HepG2 (cell line): Measurements from ENCODE around the gene SMIM1. TPM values are rescaled to one million over a fixed set of nuclear protein-coding genes. Genes with fewer than 3 reads are reported as not detected.

Source experiments
- AGO1 ChIP-seq: fragments of 200-400 bp; formaldehyde crosslinking; IDR thresholded peaks from 2 replicates; pipeline ENCODE4 v1.6.1; 2017; ENCODE audit warnings: mild to moderate bottlenecking, low read depth, low read length, moderate library complexity; ENCODE audit not compliant: poor library complexity, severe bottlenecking
- AGO2 ChIP-seq: fragments of 200-400 bp; formaldehyde crosslinking; optimal IDR thresholded peaks from 2 replicates; pipeline ENCODE3; 2017; ENCODE audit warnings: mild to moderate bottlenecking, low read depth, low read length, moderate library complexity
- HOXA3 ChIP-seq: sonication (generic); formaldehyde crosslinking; IDR thresholded peaks from 2 replicates; pipeline ENCODE4 v1.5.0; 2020; ENCODE audit warnings: missing genetic modification reagents
- HOXD1 ChIP-seq: sonication (generic); formaldehyde crosslinking; IDR thresholded peaks from 2 replicates; pipeline ENCODE4 v1.5.0; 2020; ENCODE audit warnings: missing genetic modification reagents
- SRF ChIP-seq: IDR thresholded peaks from 2 replicates; pipeline ENCODE4 v1.6.1; 2011; ENCODE audit warnings: mild to moderate bottlenecking, low read depth, low read length, moderate library complexity
- TBL1XR1 ChIP-seq: fragments of 150-350 bp; IDR thresholded peaks from 2 replicates; pipeline ENCODE4 v1.6.1; 2014; ENCODE audit warnings: borderline replicate concordance, low read length; ENCODE audit not compliant: partially characterized antibody
- ZNF512B ChIP-seq: sonication (generic); formaldehyde crosslinking; IDR thresholded peaks from 2 replicates; pipeline ENCODE4 v1.5.1; 2020; ENCODE audit warnings: missing genetic modification reagents, mild to moderate bottlenecking, borderline replicate concordance
- polyA plus RNA-seq, 8 experiments: library from polyadenylated mRNA; depleted of rRNA in 3 of 8; stranded (reverse) in 7 of 8; unstranded in 1 of 8; fragments of >200 nt; fragmentation: Illumina TruSeq in 4 of 8; extraction: Trizol in 4 of 8; gene quantifications; 2 replicates each; pipeline versions ENCODE4 v1.2.1 to v1.2.3, GENCODE V29; 2011 to 2016; ENCODE audit warnings: low read depth in 4 of 8, missing spikeins in 1 of 8, mixed read lengths in 1 of 8; ENCODE audit not compliant: insufficient read depth in 1 of 8
- total RNA-seq, 5 experiments: library from RNA; depleted of rRNA; stranded (reverse); fragments of >200 nt; fragmentation: Illumina TruSeq; extraction: Trizol; gene quantifications; 2 replicates each; pipeline ENCODE4 v1.2.3, GENCODE V29; 2016; ENCODE audit warnings: low read depth in 1 of 5
- TF ChIP-seq, protein P1 (sequence below): sonication (generic); formaldehyde crosslinking; IDR thresholded peaks from 2 replicates; pipeline ENCODE4 v1.5.1; 2020; ENCODE audit warnings: mild to moderate bottlenecking, missing genetic modification reagents, moderate library complexity
- TF ChIP-seq, protein P2 (sequence below): sonication (generic); formaldehyde crosslinking; IDR thresholded peaks from 2 replicates; pipeline ENCODE4 v1.4.0; 2020; ENCODE audit warnings: mild to moderate bottlenecking, missing genetic modification reagents
- TF ChIP-seq, protein P3 (sequence below): sonication (generic); formaldehyde crosslinking; conservative IDR thresholded peaks from 2 replicates; pipeline ENCODE4 v1.8.0; 2022; ENCODE audit warnings: mild to moderate bottlenecking, moderate library complexity, missing genetic modification reagents

SMIM1 gene
- total and polyA plus RNA-seq, 2 of the 13 experiments (the other 11 are each of a cell fraction or from before 2014, with no cell fraction given): 12.4 to 56.3 TPM

- peak; percentile 29; the same call in 1 of the 2 replicates for TF ChIP-seq HOXA3 (CRISPR knock-in tag)
- TF ChIP-seq HOXD1: no peak
- TF ChIP-seq, protein P1, sequence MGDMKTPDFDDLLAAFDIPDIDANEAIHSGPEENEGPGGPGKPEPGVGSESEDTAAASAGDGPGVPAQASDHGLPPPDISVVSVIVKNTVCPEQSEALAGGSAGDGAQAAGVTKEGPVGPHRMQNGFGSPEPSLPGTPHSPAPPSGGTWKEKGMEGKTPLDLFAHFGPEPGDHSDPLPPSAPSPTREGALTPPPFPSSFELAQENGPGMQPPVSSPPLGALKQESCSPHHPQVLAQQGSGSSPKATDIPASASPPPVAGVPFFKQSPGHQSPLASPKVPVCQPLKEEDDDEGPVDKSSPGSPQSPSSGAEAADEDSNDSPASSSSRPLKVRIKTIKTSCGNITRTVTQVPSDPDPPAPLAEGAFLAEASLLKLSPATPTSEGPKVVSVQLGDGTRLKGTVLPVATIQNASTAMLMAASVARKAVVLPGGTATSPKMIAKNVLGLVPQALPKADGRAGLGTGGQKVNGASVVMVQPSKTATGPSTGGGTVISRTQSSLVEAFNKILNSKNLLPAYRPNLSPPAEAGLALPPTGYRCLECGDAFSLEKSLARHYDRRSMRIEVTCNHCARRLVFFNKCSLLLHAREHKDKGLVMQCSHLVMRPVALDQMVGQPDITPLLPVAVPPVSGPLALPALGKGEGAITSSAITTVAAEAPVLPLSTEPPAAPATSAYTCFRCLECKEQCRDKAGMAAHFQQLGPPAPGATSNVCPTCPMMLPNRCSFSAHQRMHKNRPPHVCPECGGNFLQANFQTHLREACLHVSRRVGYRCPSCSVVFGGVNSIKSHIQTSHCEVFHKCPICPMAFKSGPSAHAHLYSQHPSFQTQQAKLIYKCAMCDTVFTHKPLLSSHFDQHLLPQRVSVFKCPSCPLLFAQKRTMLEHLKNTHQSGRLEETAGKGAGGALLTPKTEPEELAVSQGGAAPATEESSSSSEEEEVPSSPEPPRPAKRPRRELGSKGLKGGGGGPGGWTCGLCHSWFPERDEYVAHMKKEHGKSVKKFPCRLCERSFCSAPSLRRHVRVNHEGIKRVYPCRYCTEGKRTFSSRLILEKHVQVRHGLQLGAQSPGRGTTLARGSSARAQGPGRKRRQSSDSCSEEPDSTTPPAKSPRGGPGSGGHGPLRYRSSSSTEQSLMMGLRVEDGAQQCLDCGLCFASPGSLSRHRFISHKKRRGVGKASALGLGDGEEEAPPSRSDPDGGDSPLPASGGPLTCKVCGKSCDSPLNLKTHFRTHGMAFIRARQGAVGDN (CRISPR knock-in tag): peak; percentile 30
- TF ChIP-seq AGO2: peak; percentile 94
- TF ChIP-seq TBL1XR1: no peak
- TF ChIP-seq, protein P2, sequence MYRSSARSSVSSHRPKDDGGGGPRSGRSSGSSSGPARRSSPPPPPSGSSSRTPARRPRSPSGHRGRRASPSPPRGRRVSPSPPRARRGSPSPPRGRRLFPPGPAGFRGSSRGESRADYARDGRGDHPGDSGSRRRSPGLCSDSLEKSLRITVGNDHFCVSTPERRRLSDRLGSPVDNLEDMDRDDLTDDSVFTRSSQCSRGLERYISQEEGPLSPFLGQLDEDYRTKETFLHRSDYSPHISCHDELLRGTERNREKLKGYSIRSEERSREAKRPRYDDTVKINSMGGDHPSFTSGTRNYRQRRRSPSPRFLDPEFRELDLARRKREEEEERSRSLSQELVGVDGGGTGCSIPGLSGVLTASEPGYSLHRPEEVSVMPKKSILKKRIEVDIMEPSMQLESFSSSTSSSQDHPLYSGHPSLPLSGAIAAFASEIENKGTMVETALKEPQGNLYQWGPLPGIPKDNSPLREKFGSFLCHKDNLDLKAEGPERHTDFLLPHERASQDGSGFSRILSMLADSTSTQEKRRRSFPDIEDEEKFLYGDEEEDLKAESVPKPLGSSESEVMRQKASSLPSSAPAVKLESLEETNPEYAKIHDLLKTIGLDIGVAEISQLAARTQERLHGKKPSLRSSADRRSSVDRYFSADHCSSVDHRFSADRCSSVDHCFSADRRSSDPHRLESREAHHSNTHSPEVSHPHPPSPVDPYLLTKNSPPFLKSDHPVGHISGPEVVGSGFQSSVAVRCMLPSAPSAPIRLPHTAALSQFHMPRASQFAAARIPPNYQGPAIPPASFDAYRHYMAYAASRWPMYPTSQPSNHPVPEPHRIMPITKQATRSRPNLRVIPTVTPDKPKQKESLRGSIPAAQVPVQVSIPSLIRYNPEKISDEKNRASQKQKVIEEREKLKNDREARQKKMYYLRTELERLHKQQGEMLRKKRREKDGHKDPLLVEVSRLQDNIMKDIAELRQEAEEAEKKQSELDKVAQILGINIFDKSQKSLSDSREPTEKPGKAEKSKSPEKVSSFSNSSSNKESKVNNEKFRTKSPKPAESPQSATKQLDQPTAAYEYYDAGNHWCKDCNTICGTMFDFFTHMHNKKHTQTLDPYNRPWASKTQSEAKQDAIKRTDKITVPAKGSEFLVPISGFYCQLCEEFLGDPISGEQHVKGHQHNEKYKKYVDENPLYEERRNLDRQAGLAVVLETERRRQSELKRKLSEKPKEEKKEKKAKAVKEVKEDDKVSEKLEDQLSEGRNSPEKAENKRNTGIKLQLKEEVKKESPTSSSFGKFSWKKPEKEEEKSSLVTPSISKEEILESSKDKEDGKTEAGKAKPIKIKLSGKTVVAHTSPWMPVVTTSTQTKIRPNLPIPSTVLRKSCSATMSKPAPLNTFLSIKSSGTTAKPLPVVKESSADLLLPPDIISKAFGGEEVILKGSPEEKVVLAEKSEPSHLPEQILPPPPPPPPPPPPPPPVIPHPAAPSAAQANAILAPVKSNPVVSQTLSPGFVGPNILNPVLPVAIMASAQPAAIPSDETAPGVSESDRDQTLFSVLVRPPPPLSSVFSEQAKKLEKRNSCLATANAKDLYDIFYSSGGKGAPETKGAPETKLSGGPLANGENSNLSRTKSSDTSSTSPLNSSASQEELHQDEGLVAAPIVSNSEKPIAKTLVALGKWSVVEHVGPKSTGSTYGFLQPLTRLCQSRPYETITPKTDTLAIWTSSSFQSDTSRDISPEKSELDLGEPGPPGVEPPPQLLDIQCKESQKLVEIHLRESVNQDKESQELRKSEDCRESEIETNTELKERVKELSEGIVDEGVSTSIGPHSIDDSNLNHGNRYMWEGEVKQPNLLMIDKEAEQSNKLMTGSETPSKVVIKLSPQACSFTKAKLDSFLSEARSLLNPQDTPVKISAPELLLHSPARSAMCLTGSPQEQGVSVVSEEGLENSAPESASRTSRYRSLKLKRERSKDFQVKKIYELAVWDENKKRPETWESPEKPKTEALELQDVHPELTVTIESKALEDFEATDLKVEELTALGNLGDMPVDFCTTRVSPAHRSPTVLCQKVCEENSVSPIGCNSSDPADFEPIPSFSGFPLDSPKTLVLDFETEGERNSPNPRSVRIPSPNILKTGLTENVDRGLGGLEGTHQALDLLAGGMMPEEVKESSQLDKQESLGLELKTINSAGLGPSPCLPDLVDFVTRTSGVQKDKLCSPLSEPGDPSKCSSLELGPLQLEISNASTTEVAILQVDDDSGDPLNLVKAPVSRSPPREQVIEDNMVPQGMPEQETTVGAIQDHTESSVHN (CRISPR knock-in tag): no peak
- peak; percentile 98 for TF ChIP-seq AGO1
- 0 out of 2 replicates have a peak, but pooled peaks have one; percentile 59 for TF ChIP-seq ZNF512B (CRISPR knock-in tag)
- TF ChIP-seq, protein P3, sequence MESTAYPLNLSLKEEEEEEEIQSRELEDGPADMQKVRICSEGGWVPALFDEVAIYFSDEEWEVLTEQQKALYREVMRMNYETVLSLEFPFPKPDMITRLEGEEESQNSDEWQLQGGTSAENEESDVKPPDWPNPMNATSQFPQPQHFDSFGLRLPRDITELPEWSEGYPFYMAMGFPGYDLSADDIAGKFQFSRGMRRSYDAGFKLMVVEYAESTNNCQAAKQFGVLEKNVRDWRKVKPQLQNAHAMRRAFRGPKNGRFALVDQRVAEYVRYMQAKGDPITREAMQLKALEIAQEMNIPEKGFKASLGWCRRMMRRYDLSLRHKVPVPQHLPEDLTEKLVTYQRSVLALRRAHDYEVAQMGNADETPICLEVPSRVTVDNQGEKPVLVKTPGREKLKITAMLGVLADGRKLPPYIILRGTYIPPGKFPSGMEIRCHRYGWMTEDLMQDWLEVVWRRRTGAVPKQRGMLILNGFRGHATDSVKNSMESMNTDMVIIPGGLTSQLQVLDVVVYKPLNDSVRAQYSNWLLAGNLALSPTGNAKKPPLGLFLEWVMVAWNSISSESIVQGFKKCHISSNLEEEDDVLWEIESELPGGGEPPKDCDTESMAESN (CRISPR knock-in tag): 0 out of 2 replicates have a peak, but pooled peaks have one; percentile 2
- TF ChIP-seq SRF: no peak
Measured at GRCh38 chr1:3778590-3779264, 6.2 kb downstream of the SMIM1 start (continued).
